Stimulated activated CD4-positive, alpha-beta T cell treated with anti-CD3 and anti-CD28 coated beads, Interleukin-2, amount 100 ng/mL, for 24 hours (primary cell): ENCODE data around the gene SLC25A26.
"Not testable (repeated sequence)": the region's sequence is repeated elsewhere in the genome, so short reads cannot be mapped to it uniquely, and the experiment has no call there.

ENCODE experiments used
- DNase-seq, 2 donors: peaks; one replicate each; pipeline ENCODE4 v3.0.0-alpha.2; 2020

Gene SLC25A26

DNA sequence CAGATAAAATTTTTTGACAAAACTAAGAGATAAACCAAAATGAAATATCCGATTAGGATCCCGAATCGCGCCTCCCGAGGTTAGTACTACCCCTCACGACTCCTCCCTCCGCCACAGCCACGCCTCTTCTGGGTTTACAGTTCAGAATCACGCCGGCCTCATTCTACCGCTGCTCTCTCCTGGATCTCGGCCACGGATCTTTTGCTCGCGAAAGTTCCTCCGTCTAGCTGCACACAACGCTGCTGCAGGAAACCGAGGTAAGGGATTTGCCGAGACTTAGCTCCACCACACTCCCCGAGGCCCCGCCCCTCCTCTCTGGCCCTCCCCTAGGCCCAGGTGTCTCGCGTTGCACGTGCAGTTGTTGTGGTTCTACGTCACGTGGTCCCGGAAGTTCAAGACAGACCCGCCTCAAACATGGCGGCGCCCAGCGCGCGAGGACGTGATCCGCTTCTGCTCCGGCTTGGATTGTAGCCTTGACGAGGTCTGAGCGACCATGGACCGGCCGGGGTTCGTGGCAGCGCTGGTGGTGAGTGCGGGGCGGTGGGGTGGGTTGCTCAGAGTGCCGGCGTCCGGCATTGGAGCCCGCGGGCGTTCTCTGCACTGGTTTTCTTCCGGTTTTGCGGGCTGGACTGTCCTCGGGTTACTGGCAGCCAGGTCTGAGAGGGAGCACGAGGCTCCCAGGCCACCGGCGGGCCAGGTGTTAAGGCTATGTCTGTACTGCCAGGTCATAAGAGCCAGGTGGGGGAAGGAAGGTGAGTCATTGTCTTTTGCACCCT is at the start of gene SLC25A26:
Gene SLC25A26, plus strand, starts transcription at position 400 of the 776 bp plus-strand sequence. Its CDS starts 94 bp downstream, at position 494.
- peak; percentile 96 to 97 for DNase-seq

DNA sequence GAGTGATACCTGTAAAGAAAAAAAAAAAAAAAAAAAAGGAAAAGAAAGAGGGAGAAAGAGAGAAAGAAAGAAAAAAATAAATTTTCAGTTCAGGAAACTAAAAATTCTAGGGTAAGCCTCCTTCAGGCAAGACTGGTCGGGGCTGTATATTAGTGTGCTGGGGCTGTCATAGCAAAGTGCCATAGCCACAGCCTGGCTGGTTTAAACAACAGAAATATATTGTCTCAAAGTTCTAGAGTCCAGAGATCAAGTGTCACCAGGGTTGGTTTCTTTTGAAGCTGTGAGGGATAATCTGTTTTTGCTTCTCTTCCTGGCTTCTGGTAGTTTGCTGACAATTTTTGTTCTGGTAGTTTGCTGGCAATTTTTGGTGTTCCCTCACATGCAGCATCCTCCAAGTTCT is 48.4 kb upstream of the SLC25A26 start:
- no peak for DNase-seq

DNA sequence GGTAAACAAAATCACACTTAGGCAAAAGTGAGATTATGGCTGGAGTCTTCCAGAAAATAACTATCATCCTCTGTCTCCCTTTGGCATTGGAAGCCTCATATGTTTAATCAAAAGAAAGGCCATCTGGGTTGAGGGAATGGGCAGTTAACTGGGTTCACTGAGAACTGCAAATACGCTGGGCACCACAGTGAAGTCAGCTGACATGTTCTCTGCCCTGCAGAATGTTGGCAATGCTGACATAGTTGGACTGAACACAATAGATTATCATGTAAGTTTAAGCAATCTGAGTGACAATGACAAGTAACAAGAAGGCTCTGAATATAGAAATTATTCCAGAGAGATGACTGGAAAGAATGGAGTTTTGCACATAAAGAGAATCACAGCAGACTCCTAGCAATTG is 43.8 kb upstream of the SLC25A26 start:
- no peak for DNase-seq

GRCh38 chr3:66178206-66178605 is 42.6 kb upstream of the SLC25A26 start:
- DNase-seq: no peak

- no peak for DNase-seq
Measured at GRCh38 chr3:66179793-66180192, 41.0 kb upstream of the SLC25A26 start.

DNA sequence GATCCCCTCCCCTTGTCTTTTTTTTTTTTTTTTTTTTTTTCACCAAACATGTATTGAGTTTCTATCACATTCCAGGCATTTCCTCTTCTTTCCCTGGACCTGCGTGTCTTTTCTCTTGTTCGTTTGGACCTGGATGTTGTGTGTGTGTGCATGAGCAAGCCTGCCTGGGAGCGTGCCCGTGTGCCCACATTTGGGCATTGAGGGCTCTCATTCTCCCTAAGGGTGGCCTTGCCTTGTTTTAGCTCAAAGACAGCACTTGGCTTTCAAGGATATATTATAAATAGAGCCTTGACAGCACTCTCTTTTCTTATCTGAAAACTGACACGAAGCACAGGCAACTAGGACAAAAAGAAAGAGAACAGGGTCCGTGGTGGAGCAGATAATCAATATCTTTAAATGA is 39.0 kb upstream of the SLC25A26 start:
- no peak for DNase-seq

GRCh38 chr3:66182246-66182645 is 38.6 kb upstream of the SLC25A26 start:
- no peak for DNase-seq

DNA sequence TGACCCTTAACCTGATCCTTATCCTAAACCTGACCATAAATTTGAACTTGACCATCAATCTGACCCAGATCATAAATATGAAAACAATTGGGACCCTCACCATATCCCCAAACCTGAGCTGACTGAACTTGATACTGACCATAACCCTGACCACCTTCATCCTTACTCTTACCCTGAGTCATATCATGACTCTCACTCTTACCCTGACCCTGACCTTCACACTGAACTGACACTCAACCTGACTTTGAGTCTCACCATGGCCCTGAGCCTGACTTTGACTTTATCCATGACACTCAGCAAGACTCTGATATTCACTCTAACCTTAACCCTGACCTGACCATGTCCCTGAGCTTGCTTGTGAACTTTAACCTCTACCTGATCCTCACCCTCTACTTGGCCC is 34.3 kb upstream of the SLC25A26 start:
- no peak for DNase-seq

DNA sequence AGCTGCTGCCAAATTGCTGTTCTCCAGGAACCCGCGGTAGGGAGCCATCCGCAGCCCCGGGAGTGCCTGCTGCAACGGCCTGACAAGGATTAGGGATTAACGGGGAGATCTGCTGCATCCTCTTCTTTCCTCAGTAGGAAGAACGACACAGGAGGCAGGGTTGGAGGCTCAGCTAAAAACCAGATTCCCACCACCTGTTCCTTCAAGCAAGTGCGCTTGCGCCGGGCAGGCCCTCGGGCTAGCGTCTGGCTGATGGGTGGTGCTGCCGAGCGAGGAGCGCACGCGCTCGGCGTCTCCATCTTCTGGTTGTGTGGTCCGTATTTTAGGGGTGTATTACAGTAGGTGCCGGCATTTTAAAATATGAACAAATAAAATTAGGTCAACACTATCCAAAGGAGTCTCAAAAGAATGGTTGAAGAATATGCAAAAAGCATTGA is 25.4 kb upstream of the SLC25A26 start:
- DNase-seq: peak; percentile 22 to 46

DNA sequence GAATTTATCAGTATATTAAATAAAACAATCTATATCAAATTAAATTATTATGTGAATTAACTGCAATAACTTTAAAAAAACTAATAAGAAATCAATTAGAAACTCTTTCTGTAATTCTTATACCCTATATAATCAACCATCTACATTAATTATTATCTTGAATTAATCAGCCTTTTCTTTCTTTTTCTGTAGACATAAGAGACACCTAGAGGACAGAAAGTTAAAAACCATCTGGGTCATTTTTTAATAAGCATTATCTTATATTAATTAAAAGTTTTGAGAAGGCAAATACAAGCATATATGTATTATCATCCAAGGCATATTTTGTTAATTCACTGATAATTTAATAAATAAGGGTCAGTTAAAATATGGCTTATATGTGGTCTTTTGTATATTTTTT is 24.2 kb upstream of the SLC25A26 start:
- DNase-seq: no peak

GRCh38 chr3:66198437-66199088 is 22.2 kb upstream of the SLC25A26 start:
- DNase-seq: no peak

DNA sequence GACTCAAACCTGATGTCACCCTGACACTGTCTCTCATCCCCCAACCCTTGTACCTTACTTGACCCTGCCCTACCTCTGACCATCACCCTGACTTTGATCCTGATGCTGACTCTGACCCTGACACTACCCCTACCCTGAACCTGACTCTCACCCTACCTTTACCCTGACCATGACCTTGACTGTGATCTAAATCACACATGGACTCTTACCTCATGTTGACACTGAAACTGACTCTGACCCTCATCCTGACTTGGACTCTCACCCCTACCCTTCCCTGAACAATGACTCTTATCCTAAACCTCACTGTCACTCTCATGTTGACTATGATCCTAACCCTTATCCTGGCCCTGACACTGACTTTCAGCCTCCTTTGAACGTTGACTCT is 21.7 kb upstream of the SLC25A26 start:
- DNase-seq: no peak

- DNase-seq: no peak
Measured at GRCh38 chr3:66200147-66200546, 20.7 kb upstream of the SLC25A26 start.

DNA sequence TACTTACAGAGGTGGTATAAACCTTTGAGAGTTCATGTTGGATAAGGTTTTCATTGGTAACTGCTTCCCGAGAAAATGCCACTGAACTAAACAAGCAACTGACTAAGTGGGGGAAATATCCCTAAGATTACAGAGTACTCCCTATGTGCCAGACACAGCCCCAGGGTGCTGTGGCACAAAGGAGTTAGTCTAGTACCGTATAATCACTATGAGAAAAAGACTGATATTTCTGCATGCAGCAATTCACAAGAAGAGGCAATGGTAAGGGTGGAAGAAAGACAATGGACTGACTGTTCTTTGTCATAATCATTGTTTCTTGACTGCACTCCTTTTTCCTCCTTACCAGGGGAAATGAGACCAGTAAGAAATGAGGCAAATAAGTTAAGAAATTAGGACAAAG is 20.0 kb upstream of the SLC25A26 start:
- DNase-seq: no peak

- no peak for DNase-seq
Measured at GRCh38 chr3:66203275-66203674, 17.5 kb upstream of the SLC25A26 start.

DNA sequence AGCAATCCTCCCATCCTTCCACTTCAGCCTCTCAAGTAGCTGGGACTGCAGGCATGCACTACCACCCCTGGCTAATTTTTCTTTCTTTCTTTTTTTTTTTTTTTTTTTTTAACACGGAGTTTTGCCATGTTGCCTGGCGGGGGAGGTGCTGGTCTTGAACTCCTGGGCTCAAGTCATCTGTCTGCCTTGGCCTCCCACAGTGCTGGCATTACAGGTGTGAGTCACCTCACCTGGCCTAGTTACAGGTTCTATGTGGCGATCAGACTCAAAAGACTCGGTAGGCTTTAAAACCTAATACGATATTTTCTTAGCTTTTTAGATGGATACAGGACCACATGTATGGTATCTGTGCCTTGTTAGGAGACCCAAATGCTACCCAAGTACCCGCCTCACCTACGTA is 14.0 kb upstream of the SLC25A26 start:
- DNase-seq: no peak

DNA sequence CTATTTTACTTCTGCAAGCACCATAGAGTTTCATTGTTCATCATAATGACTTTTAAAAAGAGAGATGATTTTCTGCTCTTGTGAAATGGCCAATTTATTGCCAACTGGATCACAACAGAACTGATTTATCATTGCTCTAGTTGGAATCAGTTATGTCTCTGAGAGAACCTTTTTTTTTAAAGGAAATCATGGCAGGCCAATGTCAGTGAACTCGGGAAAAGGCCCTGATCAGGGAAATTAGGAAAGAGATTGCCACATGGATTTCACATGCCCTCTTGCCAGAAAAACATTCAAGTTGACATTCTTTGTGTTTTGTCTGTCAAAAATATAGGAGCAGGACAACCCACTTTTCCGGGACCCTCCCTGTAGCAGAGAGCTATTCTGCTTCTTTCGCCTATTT is 12.6 kb upstream of the SLC25A26 start:
- no peak for DNase-seq

DNA sequence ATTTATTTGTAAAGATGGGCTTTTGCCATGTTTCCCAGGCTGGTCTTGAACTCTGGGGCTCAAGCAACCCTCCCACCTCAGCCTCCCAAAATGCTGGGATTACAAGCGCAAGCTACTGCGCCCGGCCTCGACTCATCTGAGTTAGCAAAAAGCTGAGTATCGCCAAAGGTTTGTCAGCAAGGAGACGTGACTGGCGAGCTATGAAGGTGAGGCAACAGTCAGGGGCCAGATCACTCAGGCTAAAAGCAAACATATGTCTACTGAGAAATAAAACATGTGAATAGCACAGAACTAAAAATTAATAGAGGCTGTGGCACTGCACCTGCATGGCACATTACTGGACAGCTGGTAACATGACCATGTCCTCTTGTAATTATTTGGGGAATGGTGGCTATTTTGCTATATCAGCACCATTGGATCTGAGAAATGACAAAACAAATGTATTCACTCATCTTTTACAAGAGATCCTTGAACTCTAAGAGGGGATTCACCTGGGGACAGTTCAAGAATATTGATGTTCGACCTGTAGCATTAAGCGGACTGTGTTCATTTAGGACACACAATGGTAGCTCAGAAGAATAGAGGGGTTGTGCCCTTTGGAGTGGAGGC is 10.0 kb upstream of the SLC25A26 start:
- no peak for DNase-seq

GRCh38 chr3:66211779-66212178 is 9.0 kb upstream of the SLC25A26 start:
- DNase-seq: no peak

DNA sequence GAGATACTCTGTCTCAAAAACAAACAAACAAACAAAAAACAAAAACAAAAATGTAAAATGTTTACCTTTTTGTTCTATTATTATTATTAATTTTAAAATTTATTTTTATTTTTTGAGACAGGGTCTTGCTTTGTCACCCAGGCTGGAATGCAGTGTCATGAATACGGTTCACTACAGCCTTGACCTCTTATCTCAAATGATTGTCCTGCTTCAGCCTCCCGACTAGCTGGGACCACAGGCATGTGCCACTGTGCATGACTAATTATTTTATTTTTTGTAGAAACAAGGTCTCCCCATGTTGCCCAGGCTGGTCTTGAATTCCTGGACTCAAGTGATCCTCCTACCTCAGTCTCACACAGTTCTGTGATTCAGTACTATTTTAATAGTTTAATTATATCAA is 5.7 kb upstream of the SLC25A26 start:
- no peak for DNase-seq

DNA sequence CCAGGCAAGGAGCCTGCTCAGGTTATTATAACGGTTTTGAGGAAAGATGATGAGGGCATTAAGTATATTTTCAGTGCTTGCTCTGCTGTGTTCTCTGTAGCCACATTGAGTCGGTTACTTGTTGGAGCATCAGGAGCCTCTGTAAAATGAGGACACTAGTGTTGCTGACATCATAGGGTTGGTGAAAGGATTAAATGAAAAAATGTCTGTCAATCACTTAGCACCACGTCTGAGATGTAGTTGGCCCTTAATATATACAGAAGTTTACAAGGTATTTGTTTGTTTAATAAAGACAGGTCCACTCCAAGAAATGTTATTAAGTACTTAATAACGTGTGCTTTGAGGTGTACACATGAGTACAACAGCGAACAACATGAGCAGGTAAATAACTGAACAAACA is 735 bp upstream of the SLC25A26 start:
- no peak for DNase-seq

- DNase-seq: peak; percentile 13 to 28
Measured at GRCh38 chr3:66224220-66224619, 3.4 kb downstream of the SLC25A26 start.

DNA sequence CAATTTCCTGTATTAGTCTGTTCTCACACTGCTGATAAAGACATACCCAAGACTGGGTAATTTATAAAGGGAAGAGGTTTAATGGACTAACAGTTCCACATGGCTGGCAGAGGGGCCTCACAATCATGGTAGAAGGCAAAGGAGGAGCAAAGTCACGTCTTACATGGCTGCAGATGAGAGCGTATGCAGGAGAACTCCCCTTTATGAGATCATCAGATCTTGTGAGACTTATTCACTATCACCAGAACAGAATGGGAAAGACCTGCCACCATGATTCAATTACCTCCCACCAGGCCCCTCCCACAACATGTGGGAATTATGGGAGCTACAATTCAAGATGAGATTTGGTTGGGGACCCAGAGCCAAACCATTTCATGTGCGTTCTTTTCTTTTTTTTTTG is 5.3 kb downstream of the SLC25A26 start:
- not testable (repeated sequence) for DNase-seq

- no peak for DNase-seq
Measured at GRCh38 chr3:66227051-66227450, 6.2 kb downstream of the SLC25A26 start.
